HCT116 (cell line): Measurements from ENCODE around the gene GLRA2. TPM values are rescaled to one million over a fixed set of nuclear protein-coding genes. Genes with fewer than 3 reads are reported as not detected.

Source experiments
- ATAC-seq: fragments of 200-7000 bp; cut with Tn5 transposase; 2 replicates; pipeline ENCODE4 v1.9.1; 2020; ENCODE audit warnings: mild to moderate bottlenecking, moderate library complexity
- BruUV-seq: library from RNA; stranded (reverse); fragments of 400-500 nt; replicated peaks from 2 replicates; lab custom pipeline; 2021; lab: Mats Ljungman, UMichigan
- CTCF ChIA-PET: fragments of 300-600 bp; sonication (Branson Sonifier 250); formaldehyde crosslinking; loops from one replicate; lab custom pipeline; 2021; ENCODE audit warnings: antibody characterized with exemption; lab: Charles Lee
- POLR2A ChIA-PET: fragments of 300-600, 350-600 bp; sonication (Branson Sonifier 250); formaldehyde crosslinking; loops from one replicate; lab custom pipeline; 2021; ENCODE audit warnings: antibody characterized with exemption; lab: Charles Lee
- RAD21 ChIA-PET, 2 experiments: fragments of 300-600 bp; sonication (Branson Sonifier 250); formaldehyde crosslinking; loops; one replicate each; lab custom pipeline; 2023; ENCODE audit warnings: low total read pairs in 2 of 2; ENCODE audit not compliant: uncharacterized antibody in 2 of 2, unreplicated experiment in 2 of 2, low non-redundant PET in 1 of 2; lab: Charles Lee
- DNase-seq: peaks from one replicate; pipeline ENCODE4 v3.0.0-alpha.2; 2010; ENCODE audit warnings: low read depth, low spot score
- H2AFZ ChIP-seq: fragments of 200-600 bp; shearing (Covaris generic), sonication (generic); 2 replicates; pipeline ENCODE4 v1.6.1; 2017; ENCODE audit warnings: low read depth, mixed run types, mixed read lengths, antibody characterized with exemption, low read length; ENCODE audit not compliant: poor library complexity, severe bottlenecking
- H3K27ac ChIP-seq: 2 replicates; pipeline ENCODE4 v1.5.1; 2012; ENCODE audit warnings: low read depth, low read length
- H3K27me3 ChIP-seq: fragments of 200-600 bp; sonication (generic); 2 replicates; pipeline ENCODE4 v1.6.1; 2016; ENCODE audit warnings: mixed run types, low read length, mixed read lengths; ENCODE audit not compliant: insufficient read depth
- H3K36me3 ChIP-seq, 2 experiments: fragments of 200-500 bp in 1 of 2; fragments of 200-600 bp in 1 of 2; sonication (Bioruptor generic) in 1 of 2; sonication (generic) in 1 of 2; 2 replicates each; pipeline versions ENCODE4 v1.5.1 to v1.6.1; 2014 to 2016; ENCODE audit warnings: low read length in 2 of 2, inconsistent platforms in 1 of 2, mixed read lengths in 1 of 2, mixed run types in 1 of 2; ENCODE audit not compliant: insufficient read depth in 2 of 2, control insufficient read depth in 1 of 2
- H3K4me1 ChIP-seq, 2 experiments: fragments of 200-600 bp in 1 of 2; sonication (generic) in 1 of 2; 2 replicates each; pipeline versions ENCODE4 v1.5.1 to v1.6.1; 2012 to 2017; ENCODE audit warnings: low read length in 2 of 2, inconsistent platforms in 1 of 2, mild to moderate bottlenecking in 1 of 2, mixed read lengths in 1 of 2, mixed run types in 1 of 2, moderate library complexity in 1 of 2; ENCODE audit not compliant: insufficient read depth in 2 of 2, control insufficient read depth in 1 of 2
- H3K4me2 ChIP-seq: fragments of 200-600 bp; sonication (generic); 2 replicates; pipeline ENCODE4 v1.6.1; 2017; ENCODE audit warnings: mixed run types, low read length, mixed read lengths
- H3K4me3 ChIP-seq, 2 experiments: fragments of 200-600 bp in 1 of 2; sonication (generic) in 1 of 2; replicated peaks in 1 of 2; 2 replicates each; pipeline ENCODE4 v1.5.1; 2011 to 2016; ENCODE audit warnings: low read length in 2 of 2, control low read depth in 1 of 2, low read depth in 1 of 2, mild to moderate bottlenecking in 1 of 2, mixed read lengths in 1 of 2, mixed run types in 1 of 2
- H3K79me2 ChIP-seq: fragments of 200-600 bp; sonication (generic); 2 replicates; pipeline ENCODE4 v1.6.1; 2017; ENCODE audit warnings: mild to moderate bottlenecking, mixed run types, low read length, moderate library complexity, mixed read lengths; ENCODE audit not compliant: insufficient read depth
- H3K9ac ChIP-seq: fragments of 200-600 bp; sonication (generic); 2 replicates; pipeline ENCODE4 v1.6.1; 2016; ENCODE audit warnings: low read length, mixed read lengths
- H3K9me2 ChIP-seq: fragments of 200-600 bp; sonication (generic), shearing (Covaris generic); 2 replicates; pipeline ENCODE4 v1.6.1; 2017; ENCODE audit warnings: mixed run types, mild to moderate bottlenecking, moderate library complexity; ENCODE audit not compliant: insufficient read depth
- H3K9me3 ChIP-seq, 2 experiments: fragments of 200-500 bp in 1 of 2; fragments of 200-600 bp in 1 of 2; sonication (Bioruptor generic) in 1 of 2; sonication (generic) in 1 of 2; 2 replicates each; pipeline ENCODE4 v1.6.1; 2014 to 2017; ENCODE audit warnings: low read length in 2 of 2, mixed read lengths in 2 of 2, inconsistent platforms in 1 of 2, low read depth in 1 of 2, mild to moderate bottlenecking in 1 of 2, mixed run types in 1 of 2, moderate library complexity in 1 of 2; ENCODE audit not compliant: control insufficient read depth in 1 of 2, insufficient read depth in 1 of 2
- H4K20me1 ChIP-seq: fragments of 200-600 bp; sonication (generic), shearing (Covaris generic); 2 replicates; pipeline ENCODE4 v1.6.1; 2017; ENCODE audit warnings: mixed run types, mild to moderate bottlenecking, moderate library complexity; ENCODE audit not compliant: insufficient read depth
- ATF3 ChIP-seq: IDR thresholded peaks from 2 replicates; pipeline ENCODE4 v1.6.1; 2012
- CBX3 ChIP-seq: IDR thresholded peaks from 2 replicates; pipeline ENCODE4 v1.6.1; 2012; ENCODE audit warnings: low read depth
- SIN3A ChIP-seq: IDR thresholded peaks from 2 replicates; pipeline ENCODE4 v1.6.1; 2012; ENCODE audit warnings: low read depth
- SP1 ChIP-seq: IDR thresholded peaks from 2 replicates; pipeline ENCODE4 v1.6.1; 2012; ENCODE audit warnings: low read depth
- SRF ChIP-seq: IDR thresholded peaks from 2 replicates; pipeline ENCODE4 v1.6.1; 2012; ENCODE audit warnings: low read depth
- TCF7L2 ChIP-seq: IDR thresholded peaks from 2 replicates; pipeline ENCODE4 v1.7.0; 2011; ENCODE audit warnings: borderline replicate concordance, inconsistent platforms; ENCODE audit not compliant: insufficient read depth, insufficient read length; ENCODE audit errors: extremely low read depth
- YY1 ChIP-seq: IDR thresholded peaks from 2 replicates; pipeline ENCODE4 v1.6.1; 2011; ENCODE audit warnings: low read length, low read depth, moderate library complexity, mild to moderate bottlenecking; ENCODE audit not compliant: insufficient replicate concordance; ENCODE audit errors: extremely low read depth
- ZBTB33 ChIP-seq: IDR thresholded peaks from 2 replicates; pipeline ENCODE4 v1.6.1; 2011; ENCODE audit warnings: mild to moderate bottlenecking, low read length, moderate library complexity; ENCODE audit not compliant: insufficient replicate concordance; ENCODE audit errors: extremely low read depth
- intact Hi-C: fragments of 100-400 bp; cut with micrococcal nuclease; formaldehyde crosslinking; loops from 2 replicates; pipeline ENCODE4 v1.10.0; 2022
- total RNA-seq: library from RNA; stranded (reverse); gene quantifications from one replicate; pipeline ENCODE4 v1.2.1, GENCODE V29; 2021; ENCODE audit not compliant: unreplicated experiment

GLRA2 gene
- total RNA-seq, 1 experiment from 2014 or later: not detected

- no peak for TF ChIP-seq YY1
- TF ChIP-seq SIN3A: no peak
- TF ChIP-seq SRF: no peak
- TF ChIP-seq, all 23 proteins: peak for 0
These were observed 161.2 kb downstream of the GLRA2 start (continued) for GRCh38 chrX:14690553-14690952.

- Histone ChIP-seq H3K4me1 (no peaks in the 10 kb centered on the region), H3K9me3 (no peaks in the 10 kb centered on the region), H3K27me3 (no peaks in the 10 kb centered on the region), H3K4me3 (no peak overlapping the region), H3K9me2 (no peaks in the 10 kb centered on the region), H3K79me2 (no peaks in the 10 kb centered on the region), H3K4me2 (no peak overlapping the region), H3K27ac (no peak overlapping the region), H2AFZ (no peak overlapping the region), H3K9ac (no peak overlapping the region), H4K20me1 (no peaks in the 10 kb centered on the region), H3K36me3 (no peaks in the 10 kb centered on the region)
- DNase-seq (no peak), ATAC-seq (no peak)
- ChIA-PET RAD21 (no interaction called here), POLR2A (no interaction called here), CTCF (no interaction called here)
- intact Hi-C loops: loop anchor here (5.0 kb wide), 1 partner anchor 597 kb away; no protein-coding TSS in a partner anchor
- TF ChIP-seq ATF3: no peak
- no peak for TF ChIP-seq ZBTB33
- TF ChIP-seq CBX3: no peak
- TF ChIP-seq TCF7L2: no peak
- no peak for TF ChIP-seq SP1
- no TSS peak for BruUV-seq
These were observed 165.3 kb downstream of the GLRA2 start for GRCh38 chrX:14694611-14695010.
